CD8-positive, alpha-beta memory T cell (primary cell): ENCODE measurements around the gene ZFYVE9. TPM values are rescaled to one million over a fixed set of nuclear protein-coding genes. Genes with fewer than 3 reads are reported as not detected.
"Not testable (repeated sequence)": the region's sequence is repeated elsewhere in the genome, so short reads cannot be mapped to it uniquely, and the experiment has no call there.

Source experiments
- CTCF ChIA-PET: fragments of 350-600 bp; sonication (Branson Sonifier 250); formaldehyde crosslinking; loops from one replicate; lab custom pipeline; 2021; ENCODE audit warnings: antibody characterized with exemption; lab: Charles Lee
- POLR2A ChIA-PET: fragments of 350-600 bp; sonication (Branson Sonifier 250); formaldehyde crosslinking; loops from one replicate; lab custom pipeline; 2021; ENCODE audit warnings: antibody characterized with exemption; lab: Charles Lee
- DNase-seq, 5 donors: peaks; one replicate each; pipeline versions ENCODE4 v3.0.0 to v3.0.0-alpha.2; 2020 to 2022; ENCODE audit warnings: mixed read lengths in 1 of 5
- H3K27ac ChIP-seq: one replicate; pipeline ENCODE4 v1.7.0; 2013; ENCODE audit warnings: low read depth, mild to moderate bottlenecking, low read length, moderate library complexity
- H3K27me3 ChIP-seq: 2 replicates; pipeline ENCODE4 v1.7.0; 2013; ENCODE audit warnings: low read length, mild to moderate bottlenecking; ENCODE audit not compliant: insufficient read depth, poor library complexity, severe bottlenecking
- H3K36me3 ChIP-seq: 2 replicates; pipeline ENCODE4 v1.7.0; 2013; ENCODE audit warnings: mild to moderate bottlenecking, low read length, moderate library complexity; ENCODE audit not compliant: insufficient read depth
- H3K4me1 ChIP-seq: 2 replicates; pipeline ENCODE4 v1.7.0; 2013; ENCODE audit warnings: mild to moderate bottlenecking, low read length, moderate library complexity; ENCODE audit not compliant: insufficient read depth
- H3K4me3 ChIP-seq: 2 replicates; pipeline ENCODE4 v1.7.0; 2013; ENCODE audit warnings: mild to moderate bottlenecking, low read length
- H3K9me3 ChIP-seq: 2 replicates; pipeline ENCODE4 v1.7.0; 2013; ENCODE audit warnings: mild to moderate bottlenecking, low read length
- H3K27ac Mint-ChIP-seq, 8 donors: one replicate each; pipeline ENCODE4 v1.8.0; 2020 to 2021; ENCODE audit warnings: mixed read lengths in 8 of 8, mild to moderate bottlenecking in 6 of 8, inconsistent platforms in 3 of 8, moderate library complexity in 3 of 8
- H3K27me3 Mint-ChIP-seq, 2 donors: one replicate each; pipeline ENCODE4 v1.8.0; 2020 to 2021; ENCODE audit warnings: mixed read lengths in 2 of 2, mild to moderate bottlenecking in 1 of 2, moderate library complexity in 1 of 2
- H3K36me3 Mint-ChIP-seq, 3 donors: one replicate each; pipeline ENCODE4 v1.8.0; 2020 to 2021; ENCODE audit warnings: mixed read lengths in 3 of 3, inconsistent platforms in 1 of 3, mild to moderate bottlenecking in 1 of 3
- H3K4me1 Mint-ChIP-seq, 3 donors: one replicate each; pipeline ENCODE4 v1.8.0; 2020 to 2021; ENCODE audit warnings: mixed read lengths in 3 of 3, inconsistent platforms in 1 of 3, mild to moderate bottlenecking in 1 of 3
- H3K4me3 Mint-ChIP-seq, 7 donors: one replicate each; pipeline ENCODE4 v1.8.0; 2020 to 2021; ENCODE audit warnings: mixed read lengths in 7 of 7, mild to moderate bottlenecking in 6 of 7, moderate library complexity in 4 of 7, inconsistent platforms in 2 of 7
- H3K9me3 Mint-ChIP-seq, 5 donors: one replicate each; pipeline ENCODE4 v1.8.0; 2020 to 2022; ENCODE audit warnings: mixed read lengths in 5 of 5, mild to moderate bottlenecking in 3 of 5, moderate library complexity in 2 of 5, inconsistent platforms in 1 of 5
- polyA plus RNA-seq: library from polyadenylated mRNA; unstranded; fragments of 300-500 nt; fragmentation: Illumina TruSeq; gene quantifications from one replicate; pipeline ENCODE4 v1.2.3, GENCODE V29; 2021
- total RNA-seq, 2 experiments: library from RNA; stranded (reverse); gene quantifications; one replicate each; pipeline ENCODE4 v1.2.3, GENCODE V29; 2021

ZFYVE9 gene
- total and polyA plus RNA-seq, 3 experiments from 2014 or later, result 3.2 to 4.7 (median 4.4) TPM

- peaks cover 1 to 18% of the 10 kb centered on the region in 2 donors for H3K27me3 Mint-ChIP-seq
- H3K36me3 Mint-ChIP-seq, result peaks cover 0 to 10% (median 8%) of the 10 kb centered on the region in 3 donors
- Histone ChIP-seq H3K4me1 (no peaks in the 10 kb centered on the region), H3K9me3 (no peaks in the 10 kb centered on the region), H3K4me3 (no peak overlapping the region), H3K36me3 (no peaks in the 10 kb centered on the region), H3K27me3 (no peaks in the 10 kb centered on the region), H3K27ac (no peak overlapping the region)
- H3K27ac Mint-ChIP-seq, result peak overlapping the region in 3 of 8 donors; percentile 6 to 74 (median 22)
- H3K4me1 Mint-ChIP-seq, result peaks cover 4 to 5% (median 5%) of the 10 kb centered on the region in 3 donors
- peak overlapping the region in 1 of 7 donors; percentile 9 for H3K4me3 Mint-ChIP-seq
- POLR2A ChIA-PET, result no interaction called here
- CTCF ChIA-PET, result no interaction called here
- peaks cover 0 to 13% (median 8%) of the 10 kb centered on the region in 5 donors for H3K9me3 Mint-ChIP-seq
- DNase-seq, result no peak
Measured at GRCh38 chr1:52203935-52204625, 62.2 kb downstream of the ZFYVE9 start.

DNA sequence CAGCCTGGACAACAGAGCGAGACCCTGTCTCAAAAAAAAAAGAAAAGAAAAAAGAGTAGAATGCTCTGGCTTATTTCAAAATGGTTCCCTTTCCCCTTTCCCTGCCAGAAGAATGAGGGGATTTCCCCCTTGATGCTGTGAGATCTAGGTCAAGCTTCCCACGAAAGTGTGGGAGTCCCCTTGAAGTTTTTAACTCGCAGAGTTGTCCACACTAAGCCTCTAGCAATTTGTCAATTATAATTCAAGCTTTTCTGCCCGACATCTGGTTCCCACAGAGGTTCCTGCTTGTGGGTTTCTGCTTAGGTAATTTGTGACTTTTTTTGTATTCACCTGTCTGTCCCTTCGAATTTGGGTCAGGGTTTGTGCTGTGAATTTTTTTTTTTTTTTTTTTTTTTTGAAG, 62.8 kb downstream of the ZFYVE9 start:
- Mint-ChIP-seq H3K4me3 (peak overlapping the region in 2 of 7 donors; percentile 9 to 40), H3K27me3 (peaks cover 1 to 18% of the 10 kb centered on the region in 2 donors), H3K36me3 (peaks cover 0 to 10% (median 4%) of the 10 kb centered on the region in 3 donors), H3K9me3 (peaks cover 0 to 13% (median 8%) of the 10 kb centered on the region in 5 donors), H3K27ac (peak overlapping the region in 5 of 8 donors; percentile 22 to 74 (median 38)), H3K4me1 (peaks cover 4 to 5% (median 5%) of the 10 kb centered on the region in 3 donors)
- ChIA-PET CTCF (no interaction called here), POLR2A (no interaction called here)
- H3K4me3 ChIP-seq, result no peak overlapping the region
- no peaks in the 10 kb centered on the region for H3K9me3 ChIP-seq
- H3K4me1 ChIP-seq, result no peaks in the 10 kb centered on the region
- no peak overlapping the region for H3K27ac ChIP-seq
- peak in 1 of 5 donors; percentile 4 for DNase-seq
- H3K27me3 ChIP-seq, result no peaks in the 10 kb centered on the region
- H3K36me3 ChIP-seq, result no peaks in the 10 kb centered on the region

GRCh38 chr1:52206686-52207085, 64.8 kb downstream of the ZFYVE9 start:
- H3K4me1 Mint-ChIP-seq, CTCF ChIA-PET: not testable (repeated sequence)
- H3K27me3 Mint-ChIP-seq, result peaks cover 1 to 18% of the 10 kb centered on the region in 2 donors

GRCh38 chr1:52209429-52209828, 67.5 kb downstream of the ZFYVE9 start:
- no peaks in the 10 kb centered on the region for H3K4me1 ChIP-seq
- Mint-ChIP-seq H3K27me3 (peaks cover 1 to 11% of the 10 kb centered on the region in 2 donors), H3K36me3 (peaks cover 0 to 6% (median 2%) of the 10 kb centered on the region in 3 donors), H3K4me1 (peaks cover 4 to 6% (median 5%) of the 10 kb centered on the region in 3 donors), H3K9me3 (peaks cover 0 to 4% (median 0%) of the 10 kb centered on the region in 5 donors), H3K4me3 (no peak overlapping the region), H3K27ac (no peak overlapping the region)
- H3K4me3 ChIP-seq, result no peak overlapping the region
- no peak for DNase-seq
- ChIA-PET POLR2A (no interaction called here), CTCF (no interaction called here)
- H3K36me3 ChIP-seq, result no peaks in the 10 kb centered on the region
- H3K27me3 ChIP-seq, result no peaks in the 10 kb centered on the region
- no peaks in the 10 kb centered on the region for H3K9me3 ChIP-seq
- no peak overlapping the region for H3K27ac ChIP-seq

More at GRCh38 chr1:52206686-52207085, 64.8 kb downstream of the ZFYVE9 start:
- H3K36me3 Mint-ChIP-seq, POLR2A ChIA-PET, H3K4me3 Mint-ChIP-seq, H3K27me3 ChIP-seq, H3K27ac Mint-ChIP-seq, H3K4me1 ChIP-seq, H3K36me3 ChIP-seq, H3K4me3 ChIP-seq, H3K9me3 Mint-ChIP-seq, DNase-seq, H3K9me3 ChIP-seq, H3K27ac ChIP-seq: not testable (repeated sequence)

DNA sequence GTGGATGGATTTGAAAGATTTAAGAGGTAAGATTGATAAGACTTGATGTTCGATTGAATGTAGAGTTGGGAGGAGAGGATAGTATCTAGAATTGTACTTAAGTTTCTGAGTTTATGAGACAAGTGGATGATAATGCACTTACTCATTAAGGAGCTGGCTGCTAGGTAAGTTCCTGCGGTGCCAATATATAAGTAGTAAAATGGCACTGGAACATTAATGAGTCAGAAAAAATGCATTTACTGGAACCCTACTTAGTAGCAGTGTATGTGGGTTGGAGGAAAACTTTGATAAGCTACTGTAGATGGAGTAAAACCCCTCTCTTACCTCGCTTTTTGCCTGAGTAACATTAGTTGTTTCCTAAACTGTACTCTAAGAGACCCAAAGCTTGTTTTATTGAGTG, 68.2 kb downstream of the ZFYVE9 start:
- no peaks in the 10 kb centered on the region for H3K27me3 ChIP-seq
- H3K4me3 ChIP-seq, result no peak overlapping the region
- no peak for DNase-seq
- Mint-ChIP-seq H3K27me3 (peaks cover 0 to 8% of the 10 kb centered on the region in 2 donors), H3K4me1 (peaks cover 0 to 5% (median 2%) of the 10 kb centered on the region in 3 donors), H3K36me3 (peaks cover 0 to 9% (median 2%) of the 10 kb centered on the region in 3 donors), H3K9me3 (peaks cover 0 to 7% (median 0%) of the 10 kb centered on the region in 5 donors), H3K4me3 (no peak overlapping the region), H3K27ac (no peak overlapping the region)
- no peaks in the 10 kb centered on the region for H3K36me3 ChIP-seq
- POLR2A ChIA-PET, result no interaction called here
- CTCF ChIA-PET, result no interaction called here
- no peaks in the 10 kb centered on the region for H3K4me1 ChIP-seq
- H3K9me3 ChIP-seq, result no peaks in the 10 kb centered on the region
- H3K27ac ChIP-seq, result no peak overlapping the region

- Histone ChIP-seq H3K27me3 (no peaks in the 10 kb centered on the region), H3K9me3 (peaks cover 20% of the 10 kb centered on the region), H3K27ac (no peak overlapping the region), H3K4me1 (no peaks in the 10 kb centered on the region), H3K4me3 (no peak overlapping the region), H3K36me3 (no peaks in the 10 kb centered on the region)
- peak overlapping the region in 1 of 8 donors; percentile 2 for H3K27ac Mint-ChIP-seq
- H3K27me3 Mint-ChIP-seq, result peaks cover 1 to 5% of the 10 kb centered on the region in 2 donors
- no peaks in the 10 kb centered on the region for H3K4me1 Mint-ChIP-seq
- no peak overlapping the region for H3K4me3 Mint-ChIP-seq
- DNase-seq, result no peak
- H3K9me3 Mint-ChIP-seq, result peaks cover 8 to 40% (median 29%) of the 10 kb centered on the region in 5 donors
- peaks cover 13 to 65% (median 23%) of the 10 kb centered on the region in 3 donors for H3K36me3 Mint-ChIP-seq
- CTCF ChIA-PET, result no interaction called here
- POLR2A ChIA-PET, result no interaction called here
Measured at GRCh38 chr1:52216907-52217458, 75.1 kb downstream of the ZFYVE9 start.

DNA sequence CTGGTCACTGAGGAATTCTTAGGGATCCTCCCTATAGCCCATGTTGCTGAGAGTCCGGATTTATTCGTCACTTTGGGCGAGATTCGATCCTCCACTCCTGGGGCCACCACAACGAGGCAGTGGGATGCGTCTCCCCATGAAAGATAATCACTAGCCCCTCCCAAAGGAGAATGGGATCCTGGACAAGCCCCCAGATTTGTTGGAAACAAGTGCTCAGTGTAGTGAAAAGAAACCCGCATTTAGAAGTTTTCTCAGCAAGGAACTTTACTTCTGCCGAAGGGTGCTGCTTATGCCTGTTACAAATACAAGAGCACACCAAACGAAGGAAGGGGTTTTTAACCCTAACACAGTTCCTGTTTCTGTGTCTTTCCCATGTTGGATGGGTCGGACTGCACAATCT, 83.3 kb downstream of the ZFYVE9 start:
- H3K4me3 Mint-ChIP-seq, result no peak overlapping the region
- POLR2A ChIA-PET, result no interaction called here
- H3K27me3 Mint-ChIP-seq, result peaks cover 3 to 25% of the 10 kb centered on the region in 2 donors
- DNase-seq, result no peak
- no peaks in the 10 kb centered on the region for H3K4me1 ChIP-seq
- H3K36me3 ChIP-seq, result no peaks in the 10 kb centered on the region
- H3K4me1 Mint-ChIP-seq, result no peaks in the 10 kb centered on the region
- H3K27ac Mint-ChIP-seq, result peak overlapping the region in 1 of 8 donors; percentile 27
- H3K9me3 Mint-ChIP-seq, result peaks cover 11 to 26% (median 19%) of the 10 kb centered on the region in 5 donors
- CTCF ChIA-PET, result no interaction called here
- no peaks in the 10 kb centered on the region for H3K27me3 ChIP-seq
- H3K4me3 ChIP-seq, result no peak overlapping the region
- peaks cover 6 to 54% (median 8%) of the 10 kb centered on the region in 3 donors for H3K36me3 Mint-ChIP-seq
- H3K9me3 ChIP-seq, result no peaks in the 10 kb centered on the region
- no peak overlapping the region for H3K27ac ChIP-seq

- Mint-ChIP-seq H3K4me1 (no peaks in the 10 kb centered on the region), H3K27ac (no peak overlapping the region), H3K36me3 (peaks cover 6 to 18% (median 7%) of the 10 kb centered on the region in 3 donors), H3K9me3 (peaks cover 7 to 16% (median 13%) of the 10 kb centered on the region in 5 donors), H3K4me3 (no peak overlapping the region), H3K27me3 (peaks cover 6 to 12% of the 10 kb centered on the region in 2 donors)
- Histone ChIP-seq H3K4me1 (no peaks in the 10 kb centered on the region), H3K27me3 (no peaks in the 10 kb centered on the region), H3K9me3 (no peaks in the 10 kb centered on the region), H3K36me3 (no peaks in the 10 kb centered on the region), H3K4me3 (no peak overlapping the region), H3K27ac (no peak overlapping the region)
- POLR2A ChIA-PET, result interaction anchor here (0.6 kb wide), 1 partner anchor 104 kb away, joined by 4 read pairs; no protein-coding TSS in a partner anchor
- no peak for DNase-seq
- CTCF ChIA-PET, result no interaction called here
Measured at GRCh38 chr1:52229494-52229893, 87.6 kb downstream of the ZFYVE9 start.
